HL-60/S4 treated with retinoic acid at 250 ng/mL for 4 days and 3 days (cell line): Measurements from ENCODE around the gene OSBPL5.
"Not testable (repeated sequence)": the region's sequence is repeated elsewhere in the genome, so short reads cannot be mapped to it uniquely, and the experiment has no call there.

Experiments used
- in situ Hi-C: fragments of 300-500 bp; cut with MboI; formaldehyde crosslinking; loops from 2 replicates; pipeline ENCODE4 v1.7.0; 2022; ENCODE audit warnings: low sequenced_read_pairs

Gene OSBPL5

GRCh38 chr11:3089236-3090061, 75.7 kb downstream of the OSBPL5 start:
- in situ Hi-C loops, result no loop called here

- in situ Hi-C loops, result no loop called here
These were observed 76.3 kb downstream of the OSBPL5 start for GRCh38 chr11:3088806-3089205.

GRCh38 chr11:3087821-3088800, 77.0 kb downstream of the OSBPL5 start:
- in situ Hi-C loops, result no loop called here

- in situ Hi-C loops, result no loop called here
These were observed 77.7 kb downstream of the OSBPL5 start for GRCh38 chr11:3087373-3087772.

GRCh38 chr11:3086671-3087150, 78.4 kb downstream of the OSBPL5 start:
- in situ Hi-C loops, result no loop called here

- in situ Hi-C loops, result no loop called here
These were observed 79.0 kb downstream of the OSBPL5 start for GRCh38 chr11:3086114-3086513.

- in situ Hi-C loops, result no loop called here
These were observed 80.1 kb downstream of the OSBPL5 start for GRCh38 chr11:3085052-3085451.

- in situ Hi-C loops, result no loop called here
These were observed 81.8 kb downstream of the OSBPL5 start for GRCh38 chr11:3083321-3083720.

- in situ Hi-C loops, result no loop called here
These were observed 83.7 kb downstream of the OSBPL5 start for GRCh38 chr11:3081386-3081751.

- in situ Hi-C loops, result no loop called here
These were observed 84.3 kb downstream of the OSBPL5 start for GRCh38 chr11:3080733-3081385.

- in situ Hi-C loops, result no loop called here
These were observed 85.0 kb downstream of the OSBPL5 start for GRCh38 chr11:3080104-3080503.

GRCh38 chr11:3077846-3078440, 87.2 kb downstream of the OSBPL5 start:
- in situ Hi-C loops, result no loop called here

- in situ Hi-C loops, result no loop called here
These were observed 87.8 kb downstream of the OSBPL5 start for GRCh38 chr11:3077189-3077836.

- in situ Hi-C loops, result no loop called here
These were observed 90.1 kb downstream of the OSBPL5 start for GRCh38 chr11:3074912-3075589.

- in situ Hi-C loops, result no loop called here
These were observed 92.1 kb downstream of the OSBPL5 start for GRCh38 chr11:3073029-3073435.

- in situ Hi-C loops, result no loop called here
These were observed 95.7 kb downstream of the OSBPL5 start for GRCh38 chr11:3069425-3069824.

GRCh38 chr11:3066308-3066707, 98.8 kb downstream of the OSBPL5 start:
- in situ Hi-C loops, result not testable (repeated sequence)

- in situ Hi-C loops, result not testable (repeated sequence)
These were observed 100.4 kb downstream of the OSBPL5 start for GRCh38 chr11:3064709-3065108.

GRCh38 chr11:3063876-3064275, 101.2 kb downstream of the OSBPL5 start:
- in situ Hi-C loops, result not testable (repeated sequence)

GRCh38 chr11:3063432-3063831, 101.7 kb downstream of the OSBPL5 start:
- in situ Hi-C loops, result not testable (repeated sequence)
